IMR-90 (cell line): Measurements from ENCODE around the gene PAPPA. TPM values are rescaled to one million over a fixed set of nuclear protein-coding genes. Genes with fewer than 3 reads are reported as not detected.

Experiments
- ATAC-seq: fragments of 200-7000 bp; cut with Tn5 transposase; 2 replicates; pipeline ENCODE4 v1.9.1; 2020; ENCODE audit warnings: low read depth, mild to moderate bottlenecking, moderate library complexity
- BruUV-seq: library from RNA; stranded (reverse); fragments of 400-500 nt; replicated peaks from 2 replicates; lab custom pipeline; 2021; lab: Mats Ljungman, UMichigan
- CTCF ChIA-PET: fragments of 300-600 bp; formaldehyde crosslinking; extraction: SDS; loops from one replicate; lab custom pipeline; 2021; ENCODE audit warnings: antibody characterized with exemption; lab: Yijun Ruan, JAX
- POLR2A ChIA-PET: fragments of 300-600 bp; sonication (Branson Sonifier 250); formaldehyde crosslinking; loops from one replicate; lab custom pipeline; 2022; ENCODE audit warnings: antibody characterized with exemption; ENCODE audit not compliant: unreplicated experiment; lab: Charles Lee
- DNase-seq: peaks from one replicate; pipeline ENCODE4 v3.0.0; 2013
- H2AFZ ChIP-seq: replicated peaks from 2 replicates; pipeline ENCODE3; 2013; ENCODE audit warnings: low read length, mild to moderate bottlenecking; ENCODE audit not compliant: poor library complexity
- H2AK5ac ChIP-seq: 2 replicates; pipeline ENCODE4 v1.6.1; 2013; ENCODE audit warnings: low read depth, low read length, inconsistent platforms
- H2AK9ac ChIP-seq: replicated peaks from 2 replicates; pipeline ENCODE3; 2013; ENCODE audit warnings: mild to moderate bottlenecking, low read depth, low read length, moderate library complexity; ENCODE audit not compliant: poor library complexity
- H2BK120ac ChIP-seq: 2 replicates; pipeline ENCODE4 v1.6.1; 2013; ENCODE audit warnings: low read depth, low read length, inconsistent platforms
- H2BK15ac ChIP-seq: 3 replicates; pipeline ENCODE4 v1.6.1; 2013; ENCODE audit warnings: low read depth, low read length, inconsistent platforms
- H2BK20ac ChIP-seq: 2 replicates; pipeline ENCODE4 v1.6.1; 2013; ENCODE audit warnings: low read depth, mild to moderate bottlenecking, inconsistent platforms, low read length, moderate library complexity
- H2BK5ac ChIP-seq: 2 replicates; pipeline ENCODE4 v1.6.1; 2013; ENCODE audit warnings: mild to moderate bottlenecking, low read depth, low read length, inconsistent platforms; ENCODE audit not compliant: poor library complexity, severe bottlenecking
- H3K14ac ChIP-seq: replicated peaks from 2 replicates; pipeline ENCODE4 v1.6.1; 2013; ENCODE audit warnings: low read depth, low read length, inconsistent platforms
- H3K18ac ChIP-seq: 2 replicates; pipeline ENCODE4 v1.6.1; 2013; ENCODE audit warnings: low read depth, low read length, control low read depth
- H3K23ac ChIP-seq: 2 replicates; pipeline ENCODE4 v1.6.1; 2013; ENCODE audit warnings: low read depth, low read length, inconsistent platforms
- H3K27ac ChIP-seq: 2 replicates; pipeline ENCODE4 v1.5.1; 2013; ENCODE audit warnings: mild to moderate bottlenecking, control low read depth, low read length; ENCODE audit not compliant: insufficient read depth
- H3K27me3 ChIP-seq: 2 replicates; pipeline ENCODE4 v1.6.1; 2013; ENCODE audit warnings: low read length; ENCODE audit not compliant: control insufficient read depth, insufficient read depth
- H3K36me3 ChIP-seq: 2 replicates; pipeline ENCODE4 v1.6.1; 2013; ENCODE audit warnings: low read length, mixed read lengths; ENCODE audit not compliant: control insufficient read depth, insufficient read depth
- H3K4ac ChIP-seq: 2 replicates; pipeline ENCODE4 v1.6.1; 2013; ENCODE audit warnings: low read depth, low read length, inconsistent platforms
- H3K4me1 ChIP-seq: 2 replicates; pipeline ENCODE4 v1.6.1; 2013; ENCODE audit warnings: low read length, mixed read lengths; ENCODE audit not compliant: control insufficient read depth, insufficient read depth
- H3K4me2 ChIP-seq: 2 replicates; pipeline ENCODE4 v1.6.1; 2013; ENCODE audit warnings: low read depth, mild to moderate bottlenecking, control low read depth, low read length, moderate library complexity
- H3K4me3 ChIP-seq: 2 replicates; pipeline ENCODE4 v1.5.1; 2013; ENCODE audit warnings: low read depth, mild to moderate bottlenecking, control low read depth, low read length, moderate library complexity; ENCODE audit not compliant: insufficient read depth
- H3K56ac ChIP-seq: 2 replicates; pipeline ENCODE4 v1.6.1; 2013; ENCODE audit warnings: low read length, inconsistent platforms; ENCODE audit not compliant: insufficient read depth; ENCODE audit errors: extremely low read depth
- H3K79me1 ChIP-seq, 2 experiments: 2 replicates each; pipeline ENCODE4 v1.6.1; 2013; ENCODE audit warnings: low read length in 2 of 2, inconsistent platforms in 1 of 2, low read depth in 1 of 2
- H3K9ac ChIP-seq: 2 replicates; pipeline ENCODE4 v1.6.1; 2013; ENCODE audit warnings: low read depth, low read length, control low read depth
- H3K9me1 ChIP-seq: 2 replicates; pipeline ENCODE4 v1.6.1; 2013; ENCODE audit warnings: low read length, inconsistent platforms; ENCODE audit not compliant: insufficient read depth
- H3K9me3 ChIP-seq: 2 replicates; pipeline ENCODE4 v1.6.1; 2013; ENCODE audit warnings: low read length; ENCODE audit not compliant: control insufficient read depth, insufficient read depth
- H4K20me1 ChIP-seq: 2 replicates; pipeline ENCODE4 v1.6.1; 2013; ENCODE audit warnings: low read length, inconsistent platforms; ENCODE audit not compliant: insufficient read depth
- H4K5ac ChIP-seq: 2 replicates; pipeline ENCODE4 v1.6.1; 2013; ENCODE audit warnings: mild to moderate bottlenecking, low read depth, low read length, control low read depth
- H4K8ac ChIP-seq, 2 experiments: 2 replicates each; pipeline ENCODE4 v1.6.1; 2013; ENCODE audit warnings: low read depth in 2 of 2, low read length in 2 of 2, control low read depth in 1 of 2, inconsistent platforms in 1 of 2
- H4K91ac ChIP-seq: 2 replicates; pipeline ENCODE4 v1.6.1; 2013; ENCODE audit warnings: low read depth, low read length, inconsistent platforms; ENCODE audit not compliant: insufficient read depth
- MAZ ChIP-seq: IDR thresholded peaks from 2 replicates; pipeline ENCODE4 v1.6.1; 2012; ENCODE audit warnings: low read depth, mild to moderate bottlenecking, low read length, improper control_type of control experiment, moderate library complexity, borderline replicate concordance
- WGBS, 2 experiments: methylation state at CpG; one replicate each; pipeline versions ENCODE4 v1.1.5 to v1.1.7; 2013; ENCODE audit warnings: missing lambda C conversion rate in 2 of 2; ENCODE audit not compliant: insufficient read length in 1 of 2; ENCODE audit errors: extremely low coverage in 2 of 2; 5-methylcytosine and 5-hydroxymethylcytosine counted together
- dilution Hi-C: fragments of 300-500 bp; cut with HindIII; formaldehyde crosslinking; loops from one replicate; pipeline ENCODE4 v1.14.3; 2018; ENCODE audit warnings: low sequenced_read_pairs; ENCODE audit not compliant: unreplicated experiment
- in situ Hi-C: fragments of 300-500 bp; cut with MboI; formaldehyde crosslinking; loops from 3 replicates; pipeline ENCODE4 v1.14.3; 2019; ENCODE audit warnings: low sequenced_read_pairs, inconsistent platforms, mixed read lengths
- intact Hi-C: fragments of 100-400 bp; cut with micrococcal nuclease; formaldehyde crosslinking; loops from 2 replicates; pipeline ENCODE4 v1.10.0; 2022
- polyA plus RNA-seq, 3 experiments: library from polyadenylated mRNA; depleted of rRNA; stranded (reverse); fragments of >200 nt; gene quantifications; 2 replicates each; pipeline ENCODE4 v1.2.3, GENCODE V29; 2012; ENCODE audit warnings: low replicate concordance in 1 of 3
- total RNA-seq: library from RNA; depleted of rRNA; stranded (reverse); fragments of >200 nt; gene quantifications from 2 replicates; pipeline ENCODE4 v1.2.3, GENCODE V29; 2012

Gene PAPPA
- total and polyA plus RNA-seq, 2 of the 4 experiments (the other 2 are of a cell fraction), result 8.3 to 12.4 TPM

DNA sequence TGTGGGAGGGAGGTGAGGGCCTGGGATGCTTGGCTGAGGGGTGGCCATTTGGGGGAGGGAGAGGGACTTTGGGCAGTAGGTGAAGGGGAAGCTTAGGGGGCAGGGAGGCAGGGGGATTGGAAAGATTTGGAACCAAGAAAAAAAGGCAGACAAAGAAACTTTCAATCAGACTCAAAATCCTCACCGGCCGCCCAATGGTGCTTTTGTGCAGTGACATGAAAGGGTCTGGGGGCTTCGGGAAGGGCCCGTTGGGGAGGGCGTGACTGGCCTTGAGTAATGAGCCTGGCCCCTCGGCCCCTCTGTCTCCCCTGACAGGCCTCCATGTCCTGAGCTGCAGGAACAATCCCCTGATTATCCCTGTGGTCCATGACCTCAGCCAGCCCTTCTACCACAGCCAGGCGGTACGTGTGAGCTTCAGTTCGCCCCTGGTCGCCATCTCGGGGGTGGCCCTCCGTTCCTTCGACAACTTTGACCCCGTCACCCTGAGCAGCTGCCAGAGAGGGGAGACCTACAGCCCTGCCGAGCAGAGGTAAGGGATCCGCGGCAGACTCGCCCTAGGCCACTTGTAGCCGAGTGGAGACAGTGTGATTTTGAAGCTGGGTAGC, 181.1 kb downstream of the PAPPA start:
- H3K4me3 ChIP-seq, result no peak overlapping the region
- H3K56ac ChIP-seq, result no peak overlapping the region
- H4K8ac ChIP-seq, result no peak overlapping the region
- H3K9me3 ChIP-seq, result no peaks in the 10 kb centered on the region
- ChIA-PET CTCF (no interaction called here), POLR2A (no interaction called here)
- H2AK9ac ChIP-seq, result no peak overlapping the region
- no peak overlapping the region for H2AFZ ChIP-seq
- H3K9me1 ChIP-seq, result peaks cover 6% of the 10 kb centered on the region; the same call in 1 of the 2 replicates
- BruUV-seq, result no TSS peak
- H2BK5ac ChIP-seq, result no peak overlapping the region
- H3K4ac ChIP-seq, result no peak overlapping the region
- intact Hi-C loops (no loop called here), dilution Hi-C loops (no loop called here), in situ Hi-C loops (no loop called here)
- H3K23ac ChIP-seq, result no peak overlapping the region
- H4K91ac ChIP-seq, result no peak overlapping the region
- H3K18ac ChIP-seq, result no peak overlapping the region
- ATAC-seq, result no peak
- no CpG with 5 or more reads among the region's 19 CpGs for WGBS, 2 experiments
- H4K5ac ChIP-seq, result no peak overlapping the region
- H3K27ac ChIP-seq, result no peak overlapping the region
- no peak for TF ChIP-seq MAZ
- no peak overlapping the region for H3K4me2 ChIP-seq
- H3K27me3 ChIP-seq, result no peaks in the 10 kb centered on the region
- no peak overlapping the region for H3K9ac ChIP-seq
- no peak overlapping the region for H3K14ac ChIP-seq
- peaks cover 11% of the 10 kb centered on the region; the same call in 1 of the 2 replicates for H4K20me1 ChIP-seq
- H2BK20ac ChIP-seq, result no peak overlapping the region
- no peaks in the 10 kb centered on the region for H3K79me1 ChIP-seq
- no peak overlapping the region for H2AK5ac ChIP-seq
- H3K36me3 ChIP-seq, result peaks cover 74% of the 10 kb centered on the region
- H2BK120ac ChIP-seq, result no peak overlapping the region
- no peak for DNase-seq
- no peak overlapping the region for H2BK15ac ChIP-seq
- H3K4me1 ChIP-seq, result peaks cover 9% of the 10 kb centered on the region
